ENCODE results near the gene EIF3K.

EIF3K gene

DNA sequence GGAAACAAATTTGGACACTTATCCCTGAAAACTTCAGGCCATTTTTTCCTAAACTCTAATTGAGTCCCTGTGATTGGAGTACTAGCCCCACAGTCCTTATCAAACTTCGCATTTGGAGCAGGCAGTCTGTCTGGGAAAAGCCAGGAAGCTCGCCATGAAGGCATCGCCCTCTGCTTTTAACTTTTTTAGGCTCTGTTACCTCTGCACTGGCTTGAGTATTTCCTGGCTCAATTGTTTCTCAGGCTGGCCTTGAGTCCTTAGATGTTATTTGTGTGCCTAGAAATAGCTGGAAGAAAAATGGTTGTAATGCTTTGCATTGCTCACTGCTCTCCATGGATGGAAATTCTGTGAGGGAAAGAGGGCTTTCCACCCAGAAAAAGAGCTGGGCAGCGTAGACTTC lies 52.7 kb downstream of the EIF3K start:
- H3F3A ChIP-seq (ENCODE audit: insufficient read depth, low read length): no peaks in the 10 kb centered on the region
- DNase-seq: no peak
- H3K27ac ChIP-seq (ENCODE audit: low read length): no peak overlapping the region
- H3K9ac ChIP-seq (ENCODE audit: low read length): no peak overlapping the region
- H3K4me3 ChIP-seq (ENCODE audit: low read length): no peak overlapping the region
- no peaks in the 10 kb centered on the region for H3K36me3 ChIP-seq (replicated peaks; ENCODE audit: insufficient read depth, low read length)
- TF ChIP-seq, protein P1, sequence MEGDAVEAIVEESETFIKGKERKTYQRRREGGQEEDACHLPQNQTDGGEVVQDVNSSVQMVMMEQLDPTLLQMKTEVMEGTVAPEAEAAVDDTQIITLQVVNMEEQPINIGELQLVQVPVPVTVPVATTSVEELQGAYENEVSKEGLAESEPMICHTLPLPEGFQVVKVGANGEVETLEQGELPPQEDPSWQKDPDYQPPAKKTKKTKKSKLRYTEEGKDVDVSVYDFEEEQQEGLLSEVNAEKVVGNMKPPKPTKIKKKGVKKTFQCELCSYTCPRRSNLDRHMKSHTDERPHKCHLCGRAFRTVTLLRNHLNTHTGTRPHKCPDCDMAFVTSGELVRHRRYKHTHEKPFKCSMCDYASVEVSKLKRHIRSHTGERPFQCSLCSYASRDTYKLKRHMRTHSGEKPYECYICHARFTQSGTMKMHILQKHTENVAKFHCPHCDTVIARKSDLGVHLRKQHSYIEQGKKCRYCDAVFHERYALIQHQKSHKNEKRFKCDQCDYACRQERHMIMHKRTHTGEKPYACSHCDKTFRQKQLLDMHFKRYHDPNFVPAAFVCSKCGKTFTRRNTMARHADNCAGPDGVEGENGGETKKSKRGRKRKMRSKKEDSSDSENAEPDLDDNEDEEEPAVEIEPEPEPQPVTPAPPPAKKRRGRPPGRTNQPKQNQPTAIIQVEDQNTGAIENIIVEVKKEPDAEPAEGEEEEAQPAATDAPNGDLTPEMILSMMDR (IDR thresholded peaks at IDR 0.05; ENCODE audit: low read length): no peak
- TF ChIP-seq EZH2phosphoT487 (IDR thresholded peaks at IDR 0.05; ENCODE audit: low read length): no peak
- no peak for TF ChIP-seq EZH2 (optimal IDR thresholded peaks at IDR 0.05; ENCODE audit: low read depth, low read length)
- no peak overlapping the region for H3K4me2 ChIP-seq (ENCODE audit: low read depth, low read length)
- no peak overlapping the region for H2AFZ ChIP-seq (ENCODE audit: low read length)
- H3K4me1 ChIP-seq (ENCODE audit: low read length): peaks cover 13% of the 10 kb centered on the region
- peaks cover 10% of the 10 kb centered on the region; the same call in 1 of the 2 replicates for H4K20me1 ChIP-seq (ENCODE audit: insufficient read depth, low read length)
- H3K9me3 ChIP-seq (replicated peaks; ENCODE audit: insufficient read depth, low read length): no peaks in the 10 kb centered on the region
- peaks cover 93% of the 10 kb centered on the region for H3K79me2 ChIP-seq (ENCODE audit: low read length)
- H3K27me3 ChIP-seq (replicated peaks; ENCODE audit: insufficient read depth, low read length): no peaks in the 10 kb centered on the region
- H3K9me2 ChIP-seq (replicated peaks; ENCODE audit: insufficient read depth, low read length): no peaks in the 10 kb centered on the region

DNA sequence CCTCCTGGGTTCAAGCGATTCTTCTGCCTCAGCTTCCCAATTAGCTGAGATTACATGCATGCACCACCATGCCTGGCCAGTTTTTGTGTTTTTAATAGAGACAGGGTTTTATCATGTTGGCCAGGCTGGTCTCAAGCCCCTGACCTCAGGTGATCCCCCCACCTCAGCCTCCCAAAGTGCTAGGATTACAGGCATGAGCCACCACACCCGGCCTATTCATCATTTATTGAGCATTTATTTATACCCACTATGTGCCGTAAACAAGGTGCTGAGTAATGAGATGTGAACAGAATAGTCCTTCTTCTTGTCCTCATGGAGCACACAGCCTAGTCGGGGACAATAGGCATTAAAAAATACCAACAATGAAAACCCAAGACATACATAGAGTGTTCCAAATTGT lies 54.0 kb downstream of the EIF3K start:
- TF ChIP-seq, protein P1 (IDR thresholded peaks at IDR 0.05; ENCODE audit: low read length): no peak
- TF ChIP-seq EZH2phosphoT487 (IDR thresholded peaks at IDR 0.05; ENCODE audit: low read length) (no peak), EZH2 (optimal IDR thresholded peaks at IDR 0.05; ENCODE audit: low read depth, low read length) (no peak)
- Histone ChIP-seq H3K36me3 (replicated peaks; ENCODE audit: insufficient read depth, low read length) (no peaks in the 10 kb centered on the region), H3K9me3 (replicated peaks; ENCODE audit: insufficient read depth, low read length) (no peaks in the 10 kb centered on the region), H3K9me2 (replicated peaks; ENCODE audit: insufficient read depth, low read length) (no peaks in the 10 kb centered on the region), H3K4me1 (ENCODE audit: low read length) (peaks cover 13% of the 10 kb centered on the region), H3K9ac (ENCODE audit: low read length) (no peak overlapping the region), H2AFZ (ENCODE audit: low read length) (no peak overlapping the region), H4K20me1 (ENCODE audit: insufficient read depth, low read length) (peaks cover 13% of the 10 kb centered on the region; the same call in 1 of the 2 replicates), H3K27ac (ENCODE audit: low read length) (no peak overlapping the region), H3K4me3 (ENCODE audit: low read length) (no peak overlapping the region), H3K79me2 (ENCODE audit: low read length) (peaks cover 93% of the 10 kb centered on the region), H3F3A (ENCODE audit: insufficient read depth, low read length) (no peaks in the 10 kb centered on the region), H3K4me2 (ENCODE audit: low read depth, low read length) (no peak overlapping the region), H3K27me3 (replicated peaks; ENCODE audit: insufficient read depth, low read length) (no peaks in the 10 kb centered on the region)
- DNase-seq: no peak

DNA sequence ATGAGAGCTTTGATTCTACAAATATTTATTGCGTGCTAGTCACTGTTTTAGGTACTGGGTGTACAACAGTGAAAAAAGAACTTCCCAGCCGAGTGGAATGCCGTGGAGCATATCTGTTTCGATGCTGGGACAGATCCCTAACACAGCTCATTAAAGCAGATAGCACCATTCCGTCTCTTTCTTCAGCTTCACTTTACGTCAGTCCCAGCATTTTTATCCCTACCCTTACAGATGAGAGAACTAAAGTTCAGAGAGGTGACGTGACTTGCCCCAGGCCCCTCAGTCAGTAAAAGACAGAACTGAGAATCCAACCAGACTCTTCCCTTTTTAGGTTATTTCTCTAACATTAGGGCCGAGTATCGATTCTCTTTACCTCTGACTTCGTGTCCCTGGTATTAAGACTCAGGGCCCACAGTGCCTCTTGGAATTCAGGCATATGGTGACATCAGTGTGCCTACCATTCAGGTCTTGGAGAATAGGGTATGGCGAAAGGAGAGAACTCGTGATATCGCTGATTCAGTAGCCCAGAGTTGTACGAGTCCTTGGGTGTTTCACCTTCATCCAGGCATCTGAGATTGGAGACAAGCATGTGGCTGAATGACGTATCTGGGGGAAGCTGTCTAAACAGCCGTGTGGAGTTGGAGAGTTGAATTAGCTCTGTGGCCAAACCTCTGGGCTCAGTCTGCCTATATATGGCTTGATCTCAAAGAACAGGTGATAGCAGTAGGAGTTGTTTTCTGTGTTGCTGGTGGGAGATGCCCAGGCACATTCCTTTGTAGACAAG lies 55.6 kb downstream of the EIF3K start:
- Histone ChIP-seq H3K4me2 (ENCODE audit: low read depth, low read length) (no peak overlapping the region), H3K9me2 (replicated peaks; ENCODE audit: insufficient read depth, low read length) (no peaks in the 10 kb centered on the region), H3K9ac (ENCODE audit: low read length) (no peak overlapping the region), H3K79me2 (ENCODE audit: low read length) (peaks cover 93% of the 10 kb centered on the region), H3K4me1 (ENCODE audit: low read length) (peaks cover 12% of the 10 kb centered on the region), H4K20me1 (ENCODE audit: insufficient read depth, low read length) (peaks cover 13% of the 10 kb centered on the region; the same call in 1 of the 2 replicates), H2AFZ (ENCODE audit: low read length) (no peak overlapping the region), H3K9me3 (replicated peaks; ENCODE audit: insufficient read depth, low read length) (no peaks in the 10 kb centered on the region), H3K27me3 (replicated peaks; ENCODE audit: insufficient read depth, low read length) (no peaks in the 10 kb centered on the region), H3K27ac (ENCODE audit: low read length) (no peak overlapping the region), H3K36me3 (replicated peaks; ENCODE audit: insufficient read depth, low read length) (no peaks in the 10 kb centered on the region), H3F3A (ENCODE audit: insufficient read depth, low read length) (no peaks in the 10 kb centered on the region), H3K4me3 (ENCODE audit: low read length) (no peak overlapping the region)
- DNase-seq: no peak
- TF ChIP-seq EZH2 (optimal IDR thresholded peaks at IDR 0.05; ENCODE audit: low read depth, low read length): no peak
- TF ChIP-seq EZH2phosphoT487 (IDR thresholded peaks at IDR 0.05; ENCODE audit: low read length): no peak
- TF ChIP-seq, protein P1 (IDR thresholded peaks at IDR 0.05; ENCODE audit: low read length): no peak
